ENCODE data around the gene OR13G1.

DNA sequence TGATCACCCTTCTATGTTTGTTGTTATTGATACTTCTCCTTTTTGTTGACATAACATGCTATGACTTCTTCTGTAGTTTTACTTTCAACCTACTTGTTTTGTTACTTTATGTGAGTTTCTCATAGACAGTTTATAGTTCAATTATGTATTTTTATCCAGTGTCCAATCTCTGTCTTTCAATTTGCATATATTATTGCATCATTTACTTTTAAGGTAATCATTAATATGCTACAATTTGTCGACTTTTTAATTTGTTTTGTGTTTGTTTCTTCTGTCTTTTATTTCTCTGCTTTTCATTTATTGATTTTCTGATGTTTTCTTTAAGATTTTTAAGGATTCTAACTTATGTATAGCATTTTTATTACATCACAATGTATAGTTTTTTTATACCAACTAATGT, 10.3 kb downstream of the OR13G1 start:
- TF ChIP-seq CTCF (IDR thresholded peaks at IDR 0.05) = no peak
- TF ChIP-seq POLR2A (IDR thresholded peaks at IDR 0.05) = no peak

All from Peyer's patch (tissue), 4 donors.